ENCODE measurements around the gene RAB6B.

The RAB6B gene

GRCh38 chr3:133851266-133851906 is 44.3 kb downstream of the RAB6B start:
- CTCF ChIA-PET, result interaction anchor here (3.0 kb wide), 1 partner anchor 13 kb away, joined by 9 read pairs; no protein-coding TSS in a partner anchor
- no peak for DNase-seq (ENCODE audit: extremely low spot score)
- POLR2A ChIA-PET, result no interaction called here
- TF ChIP-seq CTCF (IDR thresholded peaks at IDR 0.05; ENCODE audit: control extremely low read depth, extremely low read depth, low read depth, missing control alignments), result no peak

- no peak for DNase-seq (ENCODE audit: extremely low spot score)
- CTCF ChIA-PET, result interaction anchor here (0.8 to 3.0 kb wide), 3 partner anchors 10 to 24 kb away, joined by 3 to 9 read pairs (median 5); no protein-coding TSS in a partner anchor
- TF ChIP-seq CTCF (IDR thresholded peaks at IDR 0.05; ENCODE audit: control extremely low read depth, extremely low read depth, low read depth, missing control alignments), result no peak
- POLR2A ChIA-PET, result no interaction called here
Observed at GRCh38 chr3:133850034-133850433, 45.6 kb downstream of the RAB6B start.

- DNase-seq (ENCODE audit: extremely low spot score), result no peak
- no peak for TF ChIP-seq CTCF (IDR thresholded peaks at IDR 0.05; ENCODE audit: control extremely low read depth, extremely low read depth, low read depth, missing control alignments)
- POLR2A ChIA-PET, result interaction anchor here (0.6 kb wide), 1 partner anchor 8 kb away, joined by 3 read pairs; no protein-coding TSS in a partner anchor
- CTCF ChIA-PET, result interaction anchor here (0.8 to 3.0 kb wide), 4 partner anchors 9 to 31 kb away, joined by 3 to 9 read pairs (median 4); no protein-coding TSS in a partner anchor
Observed at GRCh38 chr3:133849346-133849745, 46.3 kb downstream of the RAB6B start.

GRCh38 chr3:133845127-133845526 is 50.6 kb downstream of the RAB6B start:
- no peak for TF ChIP-seq CTCF (IDR thresholded peaks at IDR 0.05; ENCODE audit: control extremely low read depth, extremely low read depth, low read depth, missing control alignments)
- ChIA-PET CTCF (no interaction called here), POLR2A (no interaction called here)
- DNase-seq (ENCODE audit: extremely low spot score), result no peak

GRCh38 chr3:133843634-133844033 is 52.0 kb downstream of the RAB6B start:
- ChIA-PET CTCF (interaction anchor here (1.0 kb wide), 1 partner anchor 11 kb away, joined by 3 read pairs; no protein-coding TSS in a partner anchor), POLR2A (interaction anchor here (0.6 kb wide), 2 partner anchors 39 to 758 kb away, joined by 3 to 5 read pairs; no protein-coding TSS in a partner anchor)
- TF ChIP-seq CTCF (IDR thresholded peaks at IDR 0.05; ENCODE audit: control extremely low read depth, extremely low read depth, low read depth, missing control alignments), result no peak
- no peak for DNase-seq (ENCODE audit: extremely low spot score)

- POLR2A ChIA-PET, result no interaction called here
- no peak for TF ChIP-seq CTCF (IDR thresholded peaks at IDR 0.05; ENCODE audit: control extremely low read depth, extremely low read depth, low read depth, missing control alignments)
- DNase-seq (ENCODE audit: extremely low spot score), result no peak
- CTCF ChIA-PET, result no interaction called here
Observed at GRCh38 chr3:133842158-133842557, 53.5 kb downstream of the RAB6B start.
